Measurements from ENCODE around the gene PDZK1. TPM values are rescaled to one million over a fixed set of nuclear protein-coding genes. Genes with fewer than 3 reads are reported as not detected.

The PDZK1 gene
- under 0.01 and 0.30 TPM in 2 replicates for total RNA-seq

GRCh38 chr1:145707183-145707867, at the start of gene PDZK1:
Gene PDZK1 (minus strand): TSS chr1:145707368. CDS start chr1:145688021, 19,347 bp downstream.

GRCh38 chr1:145719230-145720079, 12.3 kb upstream of the PDZK1 start, which contains the start of gene CD160:
Gene CD160 (plus strand): TSS chr1:145719499. CDS start chr1:145728328, 8,829 bp downstream.

Other genes with a start within 250 kb of the PDZK1 start
- gene GPR89A, start 99.4 kb downstream of the PDZK1 start, total RNA-seq, result 14.6 and 15.0 TPM in 2 replicates
- gene CD160, start 12.1 kb upstream of the PDZK1 start, total RNA-seq, result not detected in 2 replicates
- 9.9 and 10.9 TPM in 2 replicates for gene RNF115, start 116.7 kb upstream of the PDZK1 start, total RNA-seq
- 34.6 and 35.4 TPM in 2 replicates for gene POLR3C, start 116.8 kb upstream of the PDZK1 start, total RNA-seq
- gene NUDT17, start 138.3 kb upstream of the PDZK1 start, total RNA-seq, result 4.2 and 6.4 TPM in 2 replicates
- gene PIAS3, start 151.7 kb upstream of the PDZK1 start, total RNA-seq, result 34.8 and 34.9 TPM in 2 replicates
- 6.8 and 7.4 TPM in 2 replicates for gene ANKRD35, start 178.5 kb upstream of the PDZK1 start, total RNA-seq
- gene ITGA10, start 202.7 kb upstream of the PDZK1 start, total RNA-seq, result 25.7 and 25.9 TPM in 2 replicates
- gene PEX11B, start 211.3 kb upstream of the PDZK1 start, total RNA-seq, result 29.6 and 32.3 TPM in 2 replicates
- gene RBM8A, start 220.1 kb upstream of the PDZK1 start, total RNA-seq, result 181 and 204 TPM in 2 replicates